Stimulated activated CD8-positive, alpha-beta memory T cell treated with anti-CD3 and anti-CD28 coated beads, Interleukin-7, amount 100 ng/mL, for 24 hours (primary cell): Measurements from ENCODE around the gene PLEKHA4.
"Not testable (repeated sequence)": the region's sequence is repeated elsewhere in the genome, so short reads cannot be mapped to it uniquely, and the experiment has no call there.

Experiments
- DNase-seq: peaks from one replicate; pipeline ENCODE4 v3.0.0-alpha.2; 2020; ENCODE audit warnings: low read depth

Gene PLEKHA4

GRCh38 chr19:48866692-48867091 is 1.7 kb downstream of the PLEKHA4 start:
- DNase-seq, result no peak

- DNase-seq, result no peak
These were observed 5.6 kb downstream of the PLEKHA4 start for GRCh38 chr19:48862827-48863226.

- DNase-seq, result no peak
These were observed 7.1 kb downstream of the PLEKHA4 start for GRCh38 chr19:48861313-48861712.

GRCh38 chr19:48859711-48860572 is 8.5 kb downstream of the PLEKHA4 start:
- DNase-seq, result no peak

GRCh38 chr19:48858984-48859710 is 9.3 kb downstream of the PLEKHA4 start:
- DNase-seq, result peak; percentile 67

GRCh38 chr19:48856921-48857320 is 11.5 kb downstream of the PLEKHA4 start:
- DNase-seq, result no peak

GRCh38 chr19:48854103-48854502 is 14.3 kb downstream of the PLEKHA4 start:
- no peak for DNase-seq

- no peak for DNase-seq
These were observed 14.9 kb downstream of the PLEKHA4 start for GRCh38 chr19:48853483-48853882.

GRCh38 chr19:48852292-48852691 is 16.1 kb downstream of the PLEKHA4 start:
- DNase-seq, result no peak

- not testable (repeated sequence) for DNase-seq
These were observed 21.8 kb downstream of the PLEKHA4 start for GRCh38 chr19:48846659-48847058.

- no peak for DNase-seq
These were observed 23.0 kb downstream of the PLEKHA4 start for GRCh38 chr19:48845384-48845783.

GRCh38 chr19:48844472-48844871 is 23.9 kb downstream of the PLEKHA4 start:
- no peak for DNase-seq

GRCh38 chr19:48842789-48843162 is 25.6 kb downstream of the PLEKHA4 start:
- no peak for DNase-seq

- DNase-seq, result no peak
These were observed 26.8 kb downstream of the PLEKHA4 start for GRCh38 chr19:48841571-48841970.

GRCh38 chr19:48841047-48841446 is 27.4 kb downstream of the PLEKHA4 start:
- DNase-seq, result no peak

GRCh38 chr19:48837687-48838086 is 30.7 kb downstream of the PLEKHA4 start:
- DNase-seq, result no peak

GRCh38 chr19:48837051-48837524 is 31.3 kb downstream of the PLEKHA4 start:
- DNase-seq, result peak; percentile 64

GRCh38 chr19:48836089-48837017 is 32.1 kb downstream of the PLEKHA4 start, which contains the start of gene HSD17B14:
Gene HSD17B14, minus strand, starts transcription at chr19:48836491. Its CDS starts 80 bp downstream, at chr19:48836411.
- no peak for DNase-seq

GRCh38 chr19:48835734-48836088 is 32.7 kb downstream of the PLEKHA4 start:
- DNase-seq, result peak; percentile 90

GRCh38 chr19:48833977-48834376 is 34.4 kb downstream of the PLEKHA4 start:
- DNase-seq, result no peak

GRCh38 chr19:48833049-48833448 is 35.4 kb downstream of the PLEKHA4 start:
- no peak for DNase-seq

GRCh38 chr19:48830965-48831364 is 37.5 kb downstream of the PLEKHA4 start:
- DNase-seq, result no peak
